HepG2 (cell line): Measurements from ENCODE around the gene LIPA. TPM values are rescaled to one million over a fixed set of nuclear protein-coding genes. Genes with fewer than 3 reads are reported as not detected.
A peak's percentile ranks its signal among the peaks of the same experiment; 100 is the strongest.
"Not testable (repeated sequence)": the region's sequence is repeated elsewhere in the genome, so short reads cannot be mapped to it uniquely, and the experiment has no call there.

Source experiments
- ATAC-seq: fragments of 200-7000 bp; cut with Tn5 transposase; 3 replicates; pipeline ENCODE4 v1.9.1; 2020; ENCODE audit warnings: mild to moderate bottlenecking, moderate library complexity
- BruUV-seq: library from RNA; stranded (reverse); fragments of 400-500 nt; replicated peaks from 2 replicates; lab custom pipeline; 2021; lab: Mats Ljungman, UMichigan
- CTCF ChIA-PET: fragments of 300-600 bp; formaldehyde crosslinking; extraction: SDS; loops from one replicate; lab custom pipeline; 2021; ENCODE audit warnings: low total read pairs, inconsistent platforms, low intra/inter-chr PET ratio; lab: Yijun Ruan, JAX
- POLR2A ChIA-PET: fragments of 350-600 bp; sonication (Branson Sonifier 250); formaldehyde crosslinking; loops from one replicate; lab custom pipeline; 2020; ENCODE audit warnings: antibody characterized with exemption, inconsistent platforms; lab: Yijun Ruan, JAX
- DNase-seq: peaks from one replicate; pipeline ENCODE4 v3.0.0-alpha.2; 2015; ENCODE audit warnings: low spot score
- FAIRE-seq: peaks from 3 replicates; lab custom pipeline; 2011; peaks lifted over from hg19 to GRCh38; lab: Jason Lieb, UNC
- H2AFZ ChIP-seq: one replicate; pipeline ENCODE4 v1.6.1; 2011; ENCODE audit warnings: low read length, inconsistent platforms
- H3K27ac ChIP-seq: fragments of 300-600 bp; 3 replicates; pipeline ENCODE4 v1.8.0; 2011; ENCODE audit warnings: mixed run types, mild to moderate bottlenecking, mixed read lengths, low read length, inconsistent platforms; ENCODE audit not compliant: insufficient read depth; ENCODE audit errors: extremely low read length
- H3K27me3 ChIP-seq, 2 experiments: fragments of 200-600 bp in 1 of 2; 2 replicates in 1 of 2; 3 replicates in 1 of 2; pipeline versions ENCODE4 v1.6.0 to v1.8.0; 2011; ENCODE audit warnings: low read length in 2 of 2, mild to moderate bottlenecking in 2 of 2, moderate library complexity in 2 of 2, inconsistent platforms in 1 of 2; ENCODE audit not compliant: insufficient read depth in 2 of 2, control insufficient read depth in 1 of 2
- H3K36me3 ChIP-seq, 2 experiments: fragments of 200-600 bp in 1 of 2; replicated peaks in 1 of 2; 2 replicates in 1 of 2; 3 replicates in 1 of 2; pipeline versions ENCODE4 v1.5.1 to v1.8.0; 2011; ENCODE audit warnings: low read length in 2 of 2, inconsistent platforms in 1 of 2; ENCODE audit not compliant: insufficient read depth in 2 of 2, control insufficient read depth in 1 of 2
- H3K4me1 ChIP-seq: 2 replicates; pipeline ENCODE4 v1.5.1; 2012; ENCODE audit warnings: low read length, inconsistent platforms; ENCODE audit not compliant: insufficient read depth
- H3K4me2 ChIP-seq: 2 replicates; pipeline ENCODE4 v1.6.0; 2011; ENCODE audit warnings: low read depth, low read length, inconsistent platforms
- H3K4me3 ChIP-seq, 3 experiments: fragments of 200-600 bp in 1 of 3; sonication (generic), shearing (Covaris generic) in 1 of 3; replicated peaks in 1 of 3; 2 replicates each; pipeline ENCODE4 v1.5.1; 2011 to 2016; ENCODE audit warnings: low read length in 3 of 3, inconsistent platforms in 2 of 3, low read depth in 2 of 3, mild to moderate bottlenecking in 2 of 3, control low read depth in 1 of 3, mixed read lengths in 1 of 3; ENCODE audit not compliant: insufficient read depth in 1 of 3
- H3K79me2 ChIP-seq: one replicate; pipeline ENCODE4 v1.6.1; 2011; ENCODE audit warnings: low read length, inconsistent platforms; ENCODE audit not compliant: insufficient read depth
- H3K9ac ChIP-seq: 2 replicates; pipeline ENCODE4 v1.6.0; 2011; ENCODE audit warnings: mild to moderate bottlenecking, low read depth, low read length, inconsistent platforms; ENCODE audit not compliant: insufficient read depth
- H3K9me3 ChIP-seq: 2 replicates; pipeline ENCODE4 v1.5.1; 2012; ENCODE audit warnings: mild to moderate bottlenecking, low read length
- H4K20me1 ChIP-seq: 2 replicates; pipeline ENCODE4 v1.6.0; 2011; ENCODE audit warnings: inconsistent platforms, mild to moderate bottlenecking, low read length, moderate library complexity; ENCODE audit not compliant: insufficient read depth
- CBX5 ChIP-seq: sonication (generic); formaldehyde crosslinking; IDR thresholded peaks from 2 replicates; pipeline ENCODE4 v1.4.0; 2020; ENCODE audit warnings: missing genetic modification reagents, borderline replicate concordance
- NONO ChIP-seq, 2 experiments: fragments of 450-650 bp in 1 of 2; sonication (generic) in 1 of 2; formaldehyde crosslinking in 1 of 2; IDR thresholded peaks in 1 of 2; conservative IDR thresholded peaks in 1 of 2; 2 replicates each; pipeline versions ENCODE4 v1.6.1 to v1.8.0; 2017 to 2022; ENCODE audit warnings: mild to moderate bottlenecking in 1 of 2, missing genetic modification reagents in 1 of 2, moderate library complexity in 1 of 2
- SATB2 ChIP-seq: sonication (generic); formaldehyde crosslinking; IDR thresholded peaks from 2 replicates; pipeline ENCODE4 v1.5.0; 2020; ENCODE audit warnings: missing genetic modification reagents
- ZC3H4 ChIP-seq: sonication (generic); formaldehyde crosslinking; IDR thresholded peaks from 2 replicates; pipeline ENCODE4 v1.4.0; 2020; ENCODE audit warnings: missing genetic modification reagents, borderline replicate concordance
- ZNF768 ChIP-seq: sonication (generic); formaldehyde crosslinking; IDR thresholded peaks from 2 replicates; pipeline ENCODE4 v1.4.0; 2020; ENCODE audit warnings: missing genetic modification reagents
- ZNF841 ChIP-seq: sonication (generic); formaldehyde crosslinking; IDR thresholded peaks from 2 replicates; pipeline ENCODE4 v1.8.1; 2023; ENCODE audit warnings: missing genetic modification reagents, borderline replicate concordance
- WGBS: methylation state at CpG from one replicate; pipeline ENCODE4 v1.1.6; 2017; ENCODE audit warnings: low lambda C conversion rate; 5-methylcytosine and 5-hydroxymethylcytosine counted together
- in situ Hi-C: cut with HindIII; loops from 2 replicates; pipeline ENCODE4 v1.10.0; 2017; ENCODE audit warnings: low pct_unique_long_range_greater_than_20kb; ENCODE audit not compliant: extremely low pct_ligation_motif_present
- intact Hi-C: fragments of 100-400 bp; cut with micrococcal nuclease; formaldehyde crosslinking; loops from one replicate; pipeline ENCODE4 v1.10.0; 2022; ENCODE audit not compliant: unreplicated experiment
- polyA plus RNA-seq, 8 experiments: library from polyadenylated mRNA; depleted of rRNA in 3 of 8; stranded (reverse) in 7 of 8; unstranded in 1 of 8; fragments of >200 nt; fragmentation: Illumina TruSeq in 4 of 8; extraction: Trizol in 4 of 8; gene quantifications; 2 replicates each; pipeline versions ENCODE4 v1.2.1 to v1.2.3, GENCODE V29; 2011 to 2016; ENCODE audit warnings: low read depth in 4 of 8, missing spikeins in 1 of 8, mixed read lengths in 1 of 8; ENCODE audit not compliant: insufficient read depth in 1 of 8
- total RNA-seq, 5 experiments: library from RNA; depleted of rRNA; stranded (reverse); fragments of >200 nt; fragmentation: Illumina TruSeq; extraction: Trizol; gene quantifications; 2 replicates each; pipeline ENCODE4 v1.2.3, GENCODE V29; 2016; ENCODE audit warnings: low read depth in 1 of 5
- TF ChIP-seq, protein P1 (sequence below): sonication (generic); formaldehyde crosslinking; IDR thresholded peaks from 2 replicates; pipeline ENCODE4 v1.4.0; 2020; ENCODE audit warnings: missing genetic modification reagents, borderline replicate concordance
- TF ChIP-seq, protein P2 (sequence below): IDR thresholded peaks from 2 replicates; pipeline ENCODE4 v1.6.1; 2012; ENCODE audit warnings: low read depth, low read length, improper control_type of control experiment
- TF ChIP-seq, protein P3 (sequence below): IDR thresholded peaks from 2 replicates; pipeline ENCODE4 v1.6.1; 2016; ENCODE audit warnings: missing biosample characterization, missing genetic modification reagents, low read depth

The LIPA gene
- total and polyA plus RNA-seq, 2 of the 13 experiments (the other 11 are each of a cell fraction or from before 2014, with no cell fraction given) = 57.1 to 79.5 TPM

DNA sequence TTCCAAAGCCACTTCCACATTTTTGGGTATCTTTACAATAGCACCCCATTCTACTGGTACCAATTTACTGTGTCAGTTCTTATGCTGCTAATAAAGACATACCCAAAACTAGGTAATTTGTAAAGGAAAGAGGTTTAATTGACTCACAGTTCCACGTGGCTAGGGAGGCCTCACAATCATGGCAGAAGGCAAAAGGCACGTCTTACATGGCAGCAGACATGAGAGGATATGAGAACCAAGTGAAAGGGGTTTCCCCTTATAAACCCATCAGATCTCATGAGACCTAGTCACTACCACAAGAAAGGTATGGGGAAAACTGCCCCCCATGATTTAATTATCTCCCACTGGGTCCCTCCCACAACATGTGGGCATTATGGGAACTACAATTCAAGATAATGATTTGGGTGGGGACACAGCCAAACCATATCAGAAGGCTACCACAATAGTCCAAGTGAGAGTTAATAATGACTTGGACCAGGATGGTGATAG is 3.6 kb upstream of the LIPA start:
- H3K4me2 ChIP-seq, H3K27me3 ChIP-seq, H3K36me3 ChIP-seq, H2AFZ ChIP-seq, H3K9ac ChIP-seq, BruUV-seq, DNase-seq, FAIRE-seq, intact Hi-C loops, H3K4me1 ChIP-seq, H3K27ac ChIP-seq, H4K20me1 ChIP-seq, H3K4me3 ChIP-seq, CTCF ChIA-PET, ATAC-seq, H3K79me2 ChIP-seq, POLR2A ChIA-PET: not testable (repeated sequence)
- WGBS = 0% methylated on average over 2 of the region's 2 CpGs
- peaks cover 17% of the 10 kb centered on the region; the same call in 1 of the 2 replicates for H3K9me3 ChIP-seq
- in situ Hi-C loops = loop anchor here (5.0 kb wide), 1 partner anchor 117 kb away; no protein-coding TSS in a partner anchor

DNA sequence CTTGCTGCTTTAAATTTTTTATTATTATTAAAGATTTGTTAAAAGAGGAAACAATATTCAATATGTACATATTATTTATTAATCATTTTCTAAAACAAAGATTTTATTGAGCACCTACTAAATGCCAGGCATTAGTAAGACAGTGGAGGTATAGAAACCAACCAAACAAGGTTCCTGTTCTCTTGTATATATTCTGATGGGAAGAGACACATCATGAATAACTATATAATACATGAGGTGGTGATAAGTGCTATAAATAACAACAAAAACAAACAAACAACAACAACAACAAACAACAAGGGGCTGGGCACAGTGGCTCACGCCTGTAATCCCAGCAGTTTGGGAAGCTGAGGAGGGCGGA is 630 bp upstream of the LIPA start:
- H3K9ac ChIP-seq = no peak overlapping the region
- no peak overlapping the region for H3K4me3 ChIP-seq
- in situ Hi-C loops (no loop called here), intact Hi-C loops (no loop called here)
- H3K9me3 ChIP-seq = peaks cover 17% of the 10 kb centered on the region; the same call in 1 of the 2 replicates
- H2AFZ ChIP-seq = no peak overlapping the region
- no TSS peak for BruUV-seq
- H3K4me2 ChIP-seq = peak overlapping the region; percentile 91; the same call in 1 of the 2 replicates
- peaks cover 2% of the 10 kb centered on the region for H3K79me2 ChIP-seq
- H4K20me1 ChIP-seq = no peaks in the 10 kb centered on the region
- CTCF ChIA-PET = no interaction called here
- TF ChIP-seq NONO (IDR thresholded peaks at IDR 0.05) (no peak), NONO (CRISPR knock-in tag; conservative IDR thresholded peaks at IDR 0.05) (no peak), ZC3H4 (CRISPR knock-in tag) (no peak), ZNF768 (CRISPR knock-in tag) (no peak), SATB2 (CRISPR knock-in tag) (no peak), ZNF841 (CRISPR knock-in tag) (no peak), CBX5 (no peak)
- TF ChIP-seq, protein P1, sequence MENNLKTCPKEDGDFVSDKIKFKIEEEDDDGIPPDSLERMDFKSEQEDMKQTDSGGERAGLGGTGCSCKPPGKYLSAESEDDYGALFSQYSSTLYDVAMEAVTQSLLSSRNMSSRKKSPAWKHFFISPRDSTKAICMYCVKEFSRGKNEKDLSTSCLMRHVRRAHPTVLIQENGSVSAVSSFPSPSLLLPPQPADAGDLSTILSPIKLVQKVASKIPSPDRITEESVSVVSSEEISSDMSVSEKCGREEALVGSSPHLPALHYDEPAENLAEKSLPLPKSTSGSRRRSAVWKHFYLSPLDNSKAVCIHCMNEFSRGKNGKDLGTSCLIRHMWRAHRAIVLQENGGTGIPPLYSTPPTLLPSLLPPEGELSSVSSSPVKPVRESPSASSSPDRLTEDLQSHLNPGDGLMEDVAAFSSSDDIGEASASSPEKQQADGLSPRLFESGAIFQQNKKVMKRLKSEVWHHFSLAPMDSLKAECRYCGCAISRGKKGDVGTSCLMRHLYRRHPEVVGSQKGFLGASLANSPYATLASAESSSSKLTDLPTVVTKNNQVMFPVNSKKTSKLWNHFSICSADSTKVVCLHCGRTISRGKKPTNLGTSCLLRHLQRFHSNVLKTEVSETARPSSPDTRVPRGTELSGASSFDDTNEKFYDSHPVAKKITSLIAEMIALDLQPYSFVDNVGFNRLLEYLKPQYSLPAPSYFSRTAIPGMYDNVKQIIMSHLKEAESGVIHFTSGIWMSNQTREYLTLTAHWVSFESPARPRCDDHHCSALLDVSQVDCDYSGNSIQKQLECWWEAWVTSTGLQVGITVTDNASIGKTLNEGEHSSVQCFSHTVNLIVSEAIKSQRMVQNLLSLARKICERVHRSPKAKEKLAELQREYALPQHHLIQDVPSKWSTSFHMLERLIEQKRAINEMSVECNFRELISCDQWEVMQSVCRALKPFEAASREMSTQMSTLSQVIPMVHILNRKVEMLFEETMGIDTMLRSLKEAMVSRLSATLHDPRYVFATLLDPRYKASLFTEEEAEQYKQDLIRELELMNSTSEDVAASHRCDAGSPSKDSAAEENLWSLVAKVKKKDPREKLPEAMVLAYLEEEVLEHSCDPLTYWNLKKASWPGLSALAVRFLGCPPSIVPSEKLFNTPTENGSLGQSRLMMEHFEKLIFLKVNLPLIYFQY = no peak
- TF ChIP-seq, protein P2, sequence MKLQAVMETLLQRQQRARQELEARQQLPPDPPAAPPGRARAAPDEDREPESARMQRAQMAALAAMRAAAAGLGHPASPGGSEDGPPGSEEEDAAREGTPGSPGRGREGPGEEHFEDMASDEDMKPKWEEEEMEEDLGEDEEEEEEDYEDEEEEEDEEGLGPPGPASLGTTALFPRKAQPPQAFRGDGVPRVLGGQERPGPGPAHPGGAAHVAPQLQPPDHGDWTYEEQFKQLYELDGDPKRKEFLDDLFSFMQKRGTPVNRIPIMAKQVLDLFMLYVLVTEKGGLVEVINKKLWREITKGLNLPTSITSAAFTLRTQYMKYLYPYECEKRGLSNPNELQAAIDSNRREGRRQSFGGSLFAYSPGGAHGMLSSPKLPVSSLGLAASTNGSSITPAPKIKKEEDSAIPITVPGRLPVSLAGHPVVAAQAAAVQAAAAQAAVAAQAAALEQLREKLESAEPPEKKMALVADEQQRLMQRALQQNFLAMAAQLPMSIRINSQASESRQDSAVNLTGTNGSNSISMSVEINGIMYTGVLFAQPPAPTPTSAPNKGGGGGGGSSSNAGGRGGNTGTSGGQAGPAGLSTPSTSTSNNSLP = 0 out of 2 replicates have a peak, but pooled peaks have one; percentile 4
- TF ChIP-seq, protein P3, sequence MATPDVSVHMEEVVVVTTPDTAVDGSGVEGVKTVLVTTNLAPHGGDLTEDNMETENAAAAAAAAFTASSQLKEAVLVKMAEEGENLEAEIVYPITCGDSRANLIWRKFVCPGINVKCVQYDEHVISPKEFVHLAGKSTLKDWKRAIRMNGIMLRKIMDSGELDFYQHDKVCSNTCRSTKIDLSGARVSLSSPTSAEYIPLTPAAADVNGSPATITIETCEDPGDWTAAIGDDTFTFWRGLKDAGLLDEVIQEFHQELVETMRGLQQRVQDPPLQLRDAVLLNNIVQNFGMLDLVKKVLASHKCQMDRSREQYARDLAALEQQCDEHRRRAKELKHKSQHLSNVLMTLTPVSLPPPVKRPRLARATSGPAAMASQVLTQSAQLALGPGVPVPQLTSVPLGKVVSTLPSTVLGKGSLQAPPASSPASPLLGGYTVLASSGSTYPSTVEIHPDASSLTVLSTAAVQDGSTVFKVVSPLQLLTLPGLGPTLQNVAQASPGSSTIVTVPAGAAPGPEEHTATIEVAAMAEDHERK = no peak
- no peak for DNase-seq
- 61% methylated on average over 2 of the region's 2 CpGs for WGBS
- no peak for FAIRE-seq
- no peaks in the 10 kb centered on the region for H3K36me3 ChIP-seq
- POLR2A ChIA-PET = interaction anchor here (0.9 to 2.9 kb wide), 9 partner anchors 11 to 449 kb away, joined by 3 to 18 read pairs (median 5); partner anchors contain the start of genes IFIT1, IFIT5 and KIF20B
- H3K27ac ChIP-seq = no peak overlapping the region
- H3K27me3 ChIP-seq = no peaks in the 10 kb centered on the region; a peak in 1 of 5 replicates
- ATAC-seq = no peak
- H3K4me1 ChIP-seq = peaks cover 18% of the 10 kb centered on the region
